SJCRH30 (cell line): ENCODE results near the gene TESK1. TPM values are rescaled to one million over a fixed set of nuclear protein-coding genes. Genes with fewer than 3 reads are reported as not detected.

Experiments used
- DNase-seq, 2 experiments: peaks; one replicate each; pipeline ENCODE4 v3.0.0-alpha.2; 2015 to 2020
- H3K27ac ChIP-seq: fragments of 250-450 bp; sonication (Bioruptor Pico); 2 replicates; pipeline ENCODE4 v1.5.1; 2020; ENCODE audit warnings: mild to moderate bottlenecking, moderate library complexity
- H3K27me3 ChIP-seq: fragments of 250-450 bp; sonication (Bioruptor Pico); 2 replicates; pipeline ENCODE4 v1.5.1; 2020; ENCODE audit warnings: mild to moderate bottlenecking, moderate library complexity
- H3K36me3 ChIP-seq: fragments of 250-450 bp; sonication (Bioruptor Pico); 2 replicates; pipeline ENCODE4 v1.5.1; 2020; ENCODE audit warnings: mild to moderate bottlenecking, moderate library complexity
- H3K4me1 ChIP-seq: fragments of 250-450 bp; sonication (Bioruptor Pico); 2 replicates; pipeline ENCODE4 v1.5.1; 2020; ENCODE audit warnings: mild to moderate bottlenecking, moderate library complexity
- H3K4me3 ChIP-seq: fragments of 250-450 bp; sonication (Bioruptor Pico); 2 replicates; pipeline ENCODE4 v1.5.1; 2020; ENCODE audit warnings: mild to moderate bottlenecking, moderate library complexity
- H3K9me3 ChIP-seq: fragments of 250-450 bp; sonication (Bioruptor Pico); replicated peaks from 2 replicates; pipeline ENCODE4 v1.5.1; 2020; ENCODE audit warnings: mild to moderate bottlenecking, moderate library complexity
- total RNA-seq: library from RNA; depleted of rRNA; stranded (reverse); fragments of >200 nt; shearing (Covaris generic); gene quantifications from 2 replicates; pipeline ENCODE4 v1.2.3, GENCODE V29; 2014; rRNA removed

TESK1 gene, protein sequence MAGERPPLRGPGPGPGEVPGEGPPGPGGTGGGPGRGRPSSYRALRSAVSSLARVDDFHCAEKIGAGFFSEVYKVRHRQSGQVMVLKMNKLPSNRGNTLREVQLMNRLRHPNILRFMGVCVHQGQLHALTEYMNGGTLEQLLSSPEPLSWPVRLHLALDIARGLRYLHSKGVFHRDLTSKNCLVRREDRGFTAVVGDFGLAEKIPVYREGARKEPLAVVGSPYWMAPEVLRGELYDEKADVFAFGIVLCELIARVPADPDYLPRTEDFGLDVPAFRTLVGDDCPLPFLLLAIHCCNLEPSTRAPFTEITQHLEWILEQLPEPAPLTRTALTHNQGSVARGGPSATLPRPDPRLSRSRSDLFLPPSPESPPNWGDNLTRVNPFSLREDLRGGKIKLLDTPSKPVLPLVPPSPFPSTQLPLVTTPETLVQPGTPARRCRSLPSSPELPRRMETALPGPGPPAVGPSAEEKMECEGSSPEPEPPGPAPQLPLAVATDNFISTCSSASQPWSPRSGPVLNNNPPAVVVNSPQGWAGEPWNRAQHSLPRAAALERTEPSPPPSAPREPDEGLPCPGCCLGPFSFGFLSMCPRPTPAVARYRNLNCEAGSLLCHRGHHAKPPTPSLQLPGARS
- 9.2 and 10.1 TPM in 2 replicates for total RNA-seq

- H3K27ac ChIP-seq, result no peak within 1 kb of the TSS
- H3K9me3 ChIP-seq, result no peaks in the 10 kb centered on the region
- 0 out of 2 replicates have a peak, but pooled peaks cover 4% of the 10 kb centered on the region for H3K4me1 ChIP-seq
- no peaks in the 10 kb centered on the region for H3K36me3 ChIP-seq
- DNase-seq, result peak; percentile 66 to 69
- H3K27me3 ChIP-seq, result no peaks in the 10 kb centered on the region
- H3K4me3 ChIP-seq, result peak within 1 kb of the TSS; percentile 71
These were observed at the start of gene TESK1 for GRCh38 chr9:35604578-35605350. TSS of gene TESK1 (plus strand) at chr9:35605262. CDS start at chr9:35605620, 358 bp downstream.

DNA sequence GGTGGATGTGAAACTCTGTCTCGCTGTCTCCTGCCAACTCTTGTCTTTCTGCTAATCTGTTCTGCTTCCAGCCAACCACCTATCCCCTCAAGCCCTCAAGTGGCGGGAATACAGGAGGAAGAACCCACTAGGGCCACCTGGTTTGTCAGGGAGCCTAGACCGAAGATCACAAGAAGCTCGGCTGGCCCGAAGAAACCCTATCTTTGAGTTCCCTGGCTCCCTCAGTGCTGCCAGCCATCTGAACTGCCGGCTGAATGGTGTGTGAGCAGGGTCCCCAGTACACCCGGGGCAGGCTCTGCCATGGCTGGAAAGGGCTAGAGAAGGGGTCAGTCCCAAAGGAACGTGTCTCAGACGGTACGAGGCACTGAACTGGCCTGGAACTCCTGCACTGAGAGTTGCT is 49.2 kb upstream of the TESK1 start:
- no peaks in the 10 kb centered on the region for H3K9me3 ChIP-seq
- DNase-seq, result no peak
- no peak overlapping the region for H3K27ac ChIP-seq
- H3K4me3 ChIP-seq, result no peak overlapping the region
- no peaks in the 10 kb centered on the region for H3K27me3 ChIP-seq
- H3K36me3 ChIP-seq, result no peaks in the 10 kb centered on the region
- peaks cover 16% of the 10 kb centered on the region for H3K4me1 ChIP-seq

DNA sequence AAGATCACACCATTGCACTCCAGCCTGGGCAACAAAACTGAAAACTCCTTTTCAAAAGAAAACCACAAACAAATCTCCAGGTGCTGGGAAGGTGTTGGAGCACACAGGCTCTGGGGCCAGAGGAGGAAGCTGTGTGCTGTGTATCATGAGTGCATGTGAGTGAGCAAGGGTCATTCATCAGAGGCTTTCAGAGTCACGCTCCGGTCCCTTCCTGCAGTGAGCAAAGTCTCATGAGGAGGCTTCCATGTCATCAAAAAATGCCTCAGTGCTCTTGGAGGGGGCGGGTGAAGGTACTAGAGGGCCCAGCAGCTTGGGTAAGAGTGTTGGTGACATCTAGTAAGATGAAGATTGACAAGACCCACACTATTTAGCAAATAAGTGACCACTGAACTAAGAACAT is 48.3 kb upstream of the TESK1 start:
- H3K9me3 ChIP-seq, result no peaks in the 10 kb centered on the region
- H3K36me3 ChIP-seq, result no peaks in the 10 kb centered on the region
- H3K4me1 ChIP-seq, result peaks cover 16% of the 10 kb centered on the region
- H3K27me3 ChIP-seq, result no peaks in the 10 kb centered on the region
- DNase-seq, result no peak
- no peak overlapping the region for H3K4me3 ChIP-seq
- no peak overlapping the region for H3K27ac ChIP-seq

GRCh38 chr9:35557320-35557719 is 47.7 kb upstream of the TESK1 start:
- Histone ChIP-seq H3K36me3 (no peaks in the 10 kb centered on the region), H3K27ac (no peak overlapping the region), H3K4me3 (no peak overlapping the region), H3K27me3 (no peaks in the 10 kb centered on the region), H3K4me1 (peaks cover 15% of the 10 kb centered on the region), H3K9me3 (no peaks in the 10 kb centered on the region)
- no peak for DNase-seq

DNA sequence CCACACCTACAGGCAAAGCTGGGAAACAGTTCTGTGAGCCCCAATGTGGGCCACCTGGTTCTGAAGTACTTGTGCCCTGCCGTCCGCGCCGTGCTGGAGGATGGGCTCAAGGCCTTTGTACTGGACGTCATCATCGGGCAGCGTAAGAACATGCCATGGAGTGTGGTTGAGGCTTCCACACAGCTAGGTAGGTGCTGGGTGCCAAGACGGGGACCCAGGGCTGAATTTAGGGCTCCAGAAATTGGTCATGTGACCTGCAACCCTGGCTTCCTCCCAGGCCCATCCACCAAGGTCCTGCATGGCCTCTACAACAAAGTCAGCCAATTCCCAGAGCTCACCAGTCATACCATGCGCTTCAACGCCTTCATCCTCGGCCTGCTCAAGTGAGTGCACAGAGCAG is 46.9 kb upstream of the TESK1 start:
- no peak for DNase-seq
- Histone ChIP-seq H3K4me3 (no peak overlapping the region), H3K9me3 (no peaks in the 10 kb centered on the region), H3K36me3 (no peaks in the 10 kb centered on the region), H3K27ac (no peak overlapping the region), H3K4me1 (peaks cover 6% of the 10 kb centered on the region), H3K27me3 (no peaks in the 10 kb centered on the region)

GRCh38 chr9:35559792-35560530 is 45.1 kb upstream of the TESK1 start:
- no peaks in the 10 kb centered on the region for H3K9me3 ChIP-seq
- no peaks in the 10 kb centered on the region for H3K4me1 ChIP-seq
- no peaks in the 10 kb centered on the region for H3K36me3 ChIP-seq
- H3K4me3 ChIP-seq, result no peak overlapping the region
- no peaks in the 10 kb centered on the region for H3K27me3 ChIP-seq
- no peak for DNase-seq
- H3K27ac ChIP-seq, result no peak overlapping the region

DNA sequence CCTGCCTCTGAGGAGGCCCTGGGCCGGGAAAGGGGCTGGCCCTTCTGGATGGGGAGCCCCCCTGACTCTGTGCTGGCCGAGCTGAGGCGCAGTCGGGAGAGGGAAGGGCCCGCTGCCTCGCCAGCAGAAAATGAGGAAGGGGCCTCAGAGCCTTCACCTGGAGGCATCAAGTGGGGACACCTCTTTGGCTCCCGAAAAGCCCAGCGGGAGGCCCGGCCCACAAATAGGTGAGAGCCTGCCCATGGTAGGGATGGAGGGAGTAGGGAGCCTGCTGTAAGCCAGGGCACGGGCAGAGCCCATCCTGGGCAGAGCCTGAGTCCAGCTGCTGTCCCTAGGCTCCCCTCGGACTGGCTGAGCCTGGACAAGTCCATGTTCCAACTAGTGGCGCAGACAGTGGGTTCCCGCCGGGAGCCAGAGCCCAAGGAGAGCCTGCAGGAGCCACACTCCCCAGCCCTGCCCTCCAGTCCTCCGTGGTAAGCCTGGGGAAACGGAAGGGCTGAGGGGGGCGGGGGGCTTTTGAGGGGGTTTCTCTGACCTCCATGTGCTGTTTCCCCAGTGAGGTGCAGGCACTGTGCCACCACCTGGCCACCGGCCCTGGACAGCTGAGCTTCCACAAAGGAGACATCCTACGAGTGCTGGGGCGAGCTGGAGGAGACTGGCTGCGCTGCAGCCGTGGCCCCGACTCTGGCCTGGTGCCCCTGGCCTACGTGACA is 44.3 kb upstream of the TESK1 start:
- no peak overlapping the region for H3K27ac ChIP-seq
- H3K27me3 ChIP-seq, result no peaks in the 10 kb centered on the region
- no peak overlapping the region for H3K4me3 ChIP-seq
- DNase-seq, result no peak
- H3K4me1 ChIP-seq, result peaks cover 2% of the 10 kb centered on the region; the same call in 1 of the 2 replicates
- H3K36me3 ChIP-seq, result no peaks in the 10 kb centered on the region
- H3K9me3 ChIP-seq, result no peaks in the 10 kb centered on the region

- Histone ChIP-seq H3K4me3 (no peak overlapping the region), H3K9me3 (no peaks in the 10 kb centered on the region), H3K4me1 (peaks cover 9% of the 10 kb centered on the region), H3K27me3 (no peaks in the 10 kb centered on the region), H3K36me3 (no peaks in the 10 kb centered on the region), H3K27ac (no peak overlapping the region)
- no peak for DNase-seq
These were observed 43.4 kb upstream of the TESK1 start for GRCh38 chr9:35561468-35562261.

GRCh38 chr9:35562895-35563780 is 41.9 kb upstream of the TESK1 start:
- no peak for DNase-seq
- Histone ChIP-seq H3K36me3 (no peaks in the 10 kb centered on the region), H3K27me3 (no peaks in the 10 kb centered on the region), H3K9me3 (no peaks in the 10 kb centered on the region), H3K4me1 (peaks cover 13% of the 10 kb centered on the region), H3K27ac (no peak overlapping the region), H3K4me3 (no peak overlapping the region)

- no peaks in the 10 kb centered on the region for H3K36me3 ChIP-seq
- no peaks in the 10 kb centered on the region for H3K27me3 ChIP-seq
- peaks cover 13% of the 10 kb centered on the region for H3K4me1 ChIP-seq
- H3K27ac ChIP-seq, result no peak overlapping the region
- no peaks in the 10 kb centered on the region for H3K9me3 ChIP-seq
- DNase-seq, result peak in 1 of 2 experiments; percentile 10
- no peak overlapping the region for H3K4me3 ChIP-seq
These were observed 41.3 kb upstream of the TESK1 start for GRCh38 chr9:35563791-35564197.

- Histone ChIP-seq H3K27ac (no peak overlapping the region), H3K9me3 (no peaks in the 10 kb centered on the region), H3K27me3 (no peaks in the 10 kb centered on the region), H3K4me1 (peaks cover 13% of the 10 kb centered on the region), H3K4me3 (no peak overlapping the region), H3K36me3 (no peaks in the 10 kb centered on the region)
- no peak for DNase-seq
These were observed 40.4 kb upstream of the TESK1 start for GRCh38 chr9:35564658-35565061.

DNA sequence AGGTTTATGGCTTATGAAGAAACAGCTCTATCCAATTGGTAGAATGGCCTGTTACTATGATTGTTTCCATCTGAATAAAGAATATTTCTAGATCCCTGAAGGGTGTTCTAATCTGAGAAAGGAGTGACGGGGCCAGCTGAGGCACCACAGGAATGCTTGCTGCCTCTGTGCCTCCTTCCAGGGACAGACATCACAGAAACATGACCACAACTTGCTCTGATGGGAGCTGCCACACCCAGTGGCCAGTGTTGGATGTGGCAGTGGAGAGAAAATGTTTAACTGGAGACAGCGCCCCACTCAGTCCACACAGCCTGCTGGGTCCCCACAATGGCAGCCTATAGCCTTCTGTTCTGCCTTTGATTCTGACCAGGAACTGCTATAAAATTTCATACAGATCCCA is 38.6 kb upstream of the TESK1 start:
- H3K36me3 ChIP-seq, result no peaks in the 10 kb centered on the region
- H3K9me3 ChIP-seq, result no peaks in the 10 kb centered on the region
- H3K27ac ChIP-seq, result peak overlapping the region; percentile 63
- peaks cover 13% of the 10 kb centered on the region for H3K4me1 ChIP-seq
- no peak overlapping the region for H3K4me3 ChIP-seq
- no peaks in the 10 kb centered on the region for H3K27me3 ChIP-seq
- DNase-seq, result peak; percentile 87
